SK-N-SH (cell line): Measurements from ENCODE around the gene COL1A2. TPM values are rescaled to one million over a fixed set of nuclear protein-coding genes. Genes with fewer than 3 reads are reported as not detected.
A peak's percentile ranks its signal among the peaks of the same experiment; 100 is the strongest.

Experiments used
- CTCF ChIA-PET: fragments of 300-600, 350-600 bp; formaldehyde crosslinking; extraction: SDS; loops from one replicate; lab custom pipeline; 2021; lab: Yijun Ruan, JAX
- POLR2A ChIA-PET: fragments of 350-600 bp; sonication (Branson Sonifier 250); formaldehyde crosslinking; extraction: SDS; loops from one replicate; lab custom pipeline; 2020; ENCODE audit warnings: antibody characterized with exemption, inconsistent platforms; lab: Yijun Ruan, JAX
- DNase-seq: peaks from one replicate; pipeline ENCODE4 v3.0.0; 2012
- H2AFZ ChIP-seq: fragments of 200-600 bp; sonication (generic); 2 replicates; pipeline ENCODE4 v1.8.1; 2016; ENCODE audit warnings: antibody characterized with exemption, mild to moderate bottlenecking, low read depth
- H3F3A ChIP-seq: fragments of 200-600 bp; sonication (generic); replicated peaks from 2 replicates; pipeline ENCODE3; 2016; ENCODE audit warnings: antibody characterized with exemption, mild to moderate bottlenecking; ENCODE audit not compliant: insufficient read depth
- H3K27ac ChIP-seq, 2 experiments: fragments of 200-500 bp in 1 of 2; fragments of 200-600 bp in 1 of 2; sonication (Bioruptor generic) in 1 of 2; sonication (generic), shearing (Covaris generic) in 1 of 2; 2 replicates each; pipeline versions ENCODE4 v1.5.1 to v1.6.1; 2014 to 2016; ENCODE audit warnings: low read depth in 2 of 2, inconsistent platforms in 1 of 2, low read length in 1 of 2, mild to moderate bottlenecking in 1 of 2, mixed read lengths in 1 of 2
- H3K27me3 ChIP-seq: fragments of 200-600 bp; sonication (generic), shearing (Covaris generic); 2 replicates; pipeline ENCODE4 v1.6.1; 2016; ENCODE audit warnings: mixed run types; ENCODE audit not compliant: insufficient read depth
- H3K36me3 ChIP-seq, 2 experiments: fragments of 200-500 bp in 1 of 2; fragments of 200-600 bp in 1 of 2; sonication (Bioruptor generic) in 1 of 2; sonication (generic) in 1 of 2; replicated peaks in 1 of 2; 2 replicates each; pipeline versions ENCODE3 to v1.5.1; 2014 to 2016; ENCODE audit warnings: low read length in 1 of 2, mild to moderate bottlenecking in 1 of 2; ENCODE audit not compliant: insufficient read depth in 2 of 2, control insufficient read depth in 1 of 2
- H3K4me1 ChIP-seq, 2 experiments: fragments of 200-500 bp in 1 of 2; fragments of 200-600 bp in 1 of 2; sonication (Bioruptor generic) in 1 of 2; sonication (generic), shearing (Covaris generic) in 1 of 2; 2 replicates each; pipeline versions ENCODE4 v1.5.1 to v1.6.1; 2014 to 2016; ENCODE audit warnings: low read depth in 1 of 2, low read length in 1 of 2, mixed run types in 1 of 2; ENCODE audit not compliant: insufficient read depth in 2 of 2, control insufficient read depth in 1 of 2
- H3K4me2 ChIP-seq: fragments of 200-600 bp; sonication (generic), shearing (Covaris generic); 2 replicates; pipeline ENCODE4 v1.6.1; 2017; ENCODE audit warnings: mixed run types
- H3K4me3 ChIP-seq, 2 experiments: fragments of 200-500 bp in 1 of 2; fragments of 200-600 bp in 1 of 2; sonication (Bioruptor generic) in 1 of 2; sonication (generic), shearing (Covaris generic) in 1 of 2; 2 replicates each; pipeline versions ENCODE4 v1.5.1 to v1.8.1; 2014 to 2016; ENCODE audit warnings: low read depth in 2 of 2, inconsistent platforms in 1 of 2, low read length in 1 of 2, mild to moderate bottlenecking in 1 of 2, mixed read lengths in 1 of 2, moderate library complexity in 1 of 2
- H3K79me2 ChIP-seq: fragments of 200-600 bp; sonication (generic); 2 replicates; pipeline ENCODE4 v1.8.1; 2017; ENCODE audit warnings: mild to moderate bottlenecking; ENCODE audit not compliant: insufficient read depth
- H3K9ac ChIP-seq: fragments of 200-600 bp; sonication (generic); 2 replicates; pipeline ENCODE4 v1.6.1; 2017; ENCODE audit warnings: mixed run types
- H3K9me2 ChIP-seq: fragments of 200-600 bp; sonication (generic); 2 replicates; pipeline ENCODE4 v1.6.1; 2017; ENCODE audit warnings: mixed run types
- H3K9me3 ChIP-seq: fragments of 200-600 bp; sonication (generic); 2 replicates; pipeline ENCODE4 v1.6.1; 2017; ENCODE audit warnings: mixed run types, mild to moderate bottlenecking, moderate library complexity
- H4K20me1 ChIP-seq: fragments of 200-600 bp; sonication (generic); 2 replicates; pipeline ENCODE4 v1.6.1; 2017; ENCODE audit warnings: mild to moderate bottlenecking, mixed run types; ENCODE audit not compliant: insufficient read depth
- CTCF ChIP-seq: fragments of 200-600 bp; sonication (generic); IDR thresholded peaks from 2 replicates; pipeline ENCODE4 v1.6.1; 2017; ENCODE audit warnings: antibody characterized with exemption, mild to moderate bottlenecking, moderate library complexity
- ELF1 ChIP-seq: IDR thresholded peaks from 2 replicates; pipeline ENCODE4 v1.4.0; 2012
- EP300 ChIP-seq, 2 experiments: IDR thresholded peaks; 2 replicates each; pipeline versions ENCODE4 v1.4.0 to v1.6.1; 2012; ENCODE audit warnings: borderline replicate concordance in 1 of 2, low read depth in 1 of 2, low read length in 1 of 2
- REST ChIP-seq: IDR thresholded peaks from 2 replicates; pipeline ENCODE4 v1.6.1; 2012; ENCODE audit warnings: mild to moderate bottlenecking, low read depth, low read length, moderate library complexity
- USF1 ChIP-seq: IDR thresholded peaks from 2 replicates; pipeline ENCODE4 v1.4.0; 2012; ENCODE audit warnings: low read depth, borderline replicate concordance
- USF2 ChIP-seq: fragments of 150-350 bp; IDR thresholded peaks from 2 replicates; pipeline ENCODE4 v1.6.1; 2017; ENCODE audit warnings: antibody characterized with exemption, low read length, low read depth, borderline replicate concordance
- WGBS: methylation state at CpG from one replicate; pipeline ENCODE4 v1.1.6; 2017; ENCODE audit warnings: low lambda C conversion rate; 5-methylcytosine and 5-hydroxymethylcytosine counted together
- polyA plus RNA-seq, 3 experiments: library from polyadenylated mRNA; depleted of rRNA; stranded (reverse); fragments of >200 nt; gene quantifications; 2 replicates each; pipeline ENCODE4 v1.2.3, GENCODE V29; 2012

Gene COL1A2
- 4.5 and 11.4 TPM in 2 replicates for polyA plus RNA-seq (2012; rRNA removed)
- polyA plus RNA-seq (2012; cell fraction: cytosol; rRNA removed), result 6.5 and 7.3 TPM in 2 replicates
- 13.4 and 14.1 TPM in 2 replicates for polyA plus RNA-seq (2012; cell fraction: nucleus; rRNA removed)

GRCh38 chr7:94394437-94395140 lies at the start of gene COL1A2:
Gene COL1A2 (plus strand): TSS chr7:94394895. CDS start chr7:94395032, 137 bp downstream.
- no peaks in the 10 kb centered on the region for H3K79me2 ChIP-seq
- POLR2A ChIA-PET, result no interaction called here

GRCh38 chr7:94345907-94346306 lies 48.8 kb upstream of the COL1A2 start:
- Histone ChIP-seq H3K4me2 (0 out of 2 replicates have a peak overlapping the region, but pooled peaks have one; percentile 53), H3K79me2 (no peaks in the 10 kb centered on the region), H4K20me1 (no peaks in the 10 kb centered on the region), H3K9ac (no peak overlapping the region), H3K36me3 (no peaks in the 10 kb centered on the region), H3K4me1 (peaks cover 23 to 45% of the 10 kb centered on the region in 2 experiments), H3F3A (peaks cover 52% of the 10 kb centered on the region), H3K4me3 (no peak overlapping the region), H3K9me3 (no peaks in the 10 kb centered on the region), H3K9me2 (no peaks in the 10 kb centered on the region), H3K27me3 (no peaks in the 10 kb centered on the region), H3K27ac (peak overlapping the region; percentile 98), H2AFZ (peak overlapping the region; percentile 18; the same call in 1 of the 2 replicates)
- no peak for DNase-seq
- CTCF ChIA-PET, result interaction anchor here (0.8 to 1.2 kb wide), 2 partner anchors 49 to 91 kb away, joined by 3 read pairs; partner anchors contain the start of gene COL1A2
- POLR2A ChIA-PET, result no interaction called here
- TF ChIP-seq USF2 (no peak), EP300 (IDR thresholded peaks at IDR 0.05; ENCODE audit: borderline replicate concordance in 1 of 2, low read depth in 1 of 2, low read length in 1 of 2) (no peak), CTCF (no peak), ELF1 (no peak)

More at GRCh38 chr7:94394437-94395140, at the start of gene COL1A2:
- Histone ChIP-seq H3K4me3 (no peak within 1 kb of the TSS; a peak in 1 of 4 replicates), H3K36me3 (no peaks in the 10 kb centered on the region), H2AFZ (peak within 1 kb of the TSS; percentile 78), H3K9ac (peak within 1 kb of the TSS; percentile 43), H3F3A (peaks cover 27% of the 10 kb centered on the region), H3K9me3 (no peaks in the 10 kb centered on the region; the same call in 1 of the 2 replicates), H3K27ac (peak within 1 kb of the TSS; percentile 50 to 94; a peak in 3 of 4 replicates), H3K4me2 (peak within 1 kb of the TSS; percentile 18; the same call in 1 of the 2 replicates), H4K20me1 (no peaks in the 10 kb centered on the region), H3K27me3 (no peaks in the 10 kb centered on the region), H3K9me2 (no peaks in the 10 kb centered on the region), H3K4me1 (peaks cover 5 to 30% of the 10 kb centered on the region in 2 experiments)
- WGBS, result 82% methylated on average over 32 of the region's 32 CpGs
- TF ChIP-seq REST (peak; percentile 81; the same call in 1 of the 2 replicates), USF1 (no peak)
- CTCF ChIA-PET, result interaction anchor here (0.5 to 3.3 kb wide), 15 partner anchors 9 to 773 kb away, joined by 3 to 67 read pairs (median 4); no protein-coding TSS in a partner anchor
- DNase-seq, result no peak
